Fibroblast of mammary gland (primary cell): ENCODE measurements around the gene PSAT1.

Experiments used
- DNase-seq: peaks from one replicate; pipeline ENCODE4 v3.0.0-alpha.2; 2010; ENCODE audit warnings: low read depth
- H3K4me3 ChIP-seq: 2 replicates; pipeline ENCODE4 v1.5.1; 2011; ENCODE audit warnings: low read depth, mild to moderate bottlenecking, low read length, moderate library complexity; ENCODE audit not compliant: control insufficient read depth
- CTCF ChIP-seq: conservative IDR thresholded peaks from 2 replicates; pipeline ENCODE4 v1.5.1; 2011; ENCODE audit warnings: low read depth, low read length, inconsistent platforms; ENCODE audit not compliant: control insufficient read depth, insufficient read depth

PSAT1 gene

DNA sequence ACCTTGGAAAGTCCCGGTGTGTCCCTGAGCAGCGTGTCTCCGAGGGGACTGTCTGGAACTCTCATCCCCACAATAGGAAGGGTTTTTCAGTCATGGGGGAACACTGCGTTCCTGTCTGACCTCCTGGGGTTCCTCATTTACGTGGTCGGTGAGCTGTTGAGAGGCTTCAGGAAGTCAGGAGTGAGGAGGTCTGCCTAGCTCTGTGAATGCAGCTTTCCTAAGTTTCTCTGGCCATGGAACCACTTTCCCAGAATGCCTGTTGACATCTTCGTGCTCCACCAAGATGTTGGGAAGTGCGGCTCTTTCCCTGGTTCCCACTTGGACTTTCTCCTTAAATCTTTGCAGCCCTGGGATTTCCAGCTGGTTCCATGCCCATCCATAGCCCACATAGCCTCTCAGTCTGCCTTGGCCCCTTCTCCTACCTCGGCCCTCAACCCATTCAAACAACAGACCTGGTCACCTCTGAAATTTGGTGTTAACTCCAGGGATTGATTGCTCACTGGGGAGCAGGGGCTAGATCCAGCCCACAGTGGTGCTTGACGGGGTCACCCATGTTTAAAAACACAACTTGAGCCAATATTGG lies 27.2 kb downstream of the PSAT1 start:
- TF ChIP-seq CTCF = no peak
- no peak overlapping the region for H3K4me3 ChIP-seq
- DNase-seq = no peak

DNA sequence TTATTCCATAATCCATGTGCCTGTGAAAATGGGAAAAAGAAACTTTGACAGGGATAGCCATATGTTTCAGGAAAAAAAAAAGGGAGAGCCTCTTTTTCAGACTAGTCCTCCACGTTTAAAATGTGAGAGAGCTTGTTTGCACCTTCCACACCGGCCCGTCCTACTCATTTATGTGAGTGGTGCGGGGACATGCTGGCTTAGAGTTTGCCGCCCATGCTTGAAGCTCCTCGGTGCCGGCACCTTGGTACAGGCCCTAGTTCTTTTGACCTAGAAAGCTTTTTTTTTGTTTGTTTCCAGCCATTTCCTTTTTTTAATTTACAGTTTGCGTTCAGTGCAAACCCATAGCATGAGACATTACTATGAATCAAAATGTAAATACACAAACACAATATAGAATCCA lies 27.8 kb downstream of the PSAT1 start:
- H3K4me3 ChIP-seq = no peak overlapping the region
- DNase-seq = no peak
- no peak for TF ChIP-seq CTCF

DNA sequence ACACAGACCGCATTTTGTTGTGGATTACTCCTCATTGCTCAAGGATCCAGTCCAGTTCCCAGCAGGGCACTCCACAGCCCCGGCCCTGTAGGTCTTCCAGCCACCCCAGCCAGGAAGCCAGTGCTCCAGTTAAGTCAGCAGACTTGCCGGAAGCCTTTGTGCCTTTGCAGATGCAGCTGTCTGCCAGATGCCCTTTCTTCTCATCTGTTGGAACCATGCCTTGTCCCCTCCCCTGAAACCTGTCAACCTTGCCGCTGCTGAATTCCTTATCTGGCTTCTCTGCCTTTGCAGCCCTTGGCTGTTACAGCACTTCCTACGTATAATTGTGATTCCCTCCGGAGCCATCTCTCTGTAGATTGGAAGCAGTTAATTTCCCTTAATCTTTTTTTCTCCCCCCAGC lies 28.4 kb downstream of the PSAT1 start:
- TF ChIP-seq CTCF = no peak
- peak; percentile 59 for DNase-seq
- no peak overlapping the region for H3K4me3 ChIP-seq

DNA sequence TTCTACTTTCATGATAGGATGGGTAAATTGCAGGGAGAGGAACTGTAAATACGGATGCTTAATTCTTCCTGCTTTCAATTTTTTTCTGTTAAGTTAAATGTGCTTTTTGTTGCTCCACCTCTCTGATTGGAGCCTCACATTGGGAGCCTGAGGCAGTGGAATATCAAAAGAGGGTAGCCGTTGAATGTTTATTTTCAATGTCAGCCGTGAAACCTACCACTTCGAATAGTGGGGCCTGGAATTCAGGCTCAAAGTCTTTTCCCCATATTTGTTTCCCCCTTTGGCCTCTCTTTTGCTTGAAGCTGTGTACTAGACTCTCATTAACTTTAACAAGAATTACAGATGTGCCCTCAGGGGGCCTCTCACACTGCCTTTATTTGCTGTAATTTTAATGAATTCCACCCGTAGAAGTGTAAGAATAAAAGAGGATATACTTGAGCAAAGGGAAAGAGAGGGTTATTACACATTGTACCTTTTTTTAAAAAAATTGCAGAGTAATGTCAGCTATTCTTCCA lies 29.0 kb downstream of the PSAT1 start:
- no peak overlapping the region for H3K4me3 ChIP-seq
- DNase-seq = no peak
- no peak for TF ChIP-seq CTCF

DNA sequence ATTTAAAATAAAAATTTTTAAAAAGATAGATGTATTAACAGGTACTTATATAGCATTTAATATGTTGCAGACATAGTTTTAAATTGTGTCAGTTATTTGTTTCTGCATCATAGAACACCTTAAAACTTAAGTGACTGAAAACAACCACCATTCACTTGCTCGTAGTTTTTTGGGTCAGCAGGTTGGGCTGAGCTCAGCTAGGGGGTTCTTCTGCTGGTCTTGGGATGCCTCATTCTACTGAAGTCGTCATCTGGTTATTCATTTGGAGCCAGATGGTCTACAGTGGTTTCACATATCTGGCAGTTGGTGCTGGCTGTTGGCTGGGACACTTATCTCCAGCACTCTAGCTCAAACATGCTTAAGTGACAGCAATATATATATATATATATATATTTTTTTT lies 29.6 kb downstream of the PSAT1 start:
- DNase-seq = no peak
- no peak for TF ChIP-seq CTCF
- H3K4me3 ChIP-seq = no peak overlapping the region

GRCh38 chr9:78332381-78332780 lies 35.5 kb downstream of the PSAT1 start:
- H3K4me3 ChIP-seq = no peak overlapping the region
- no peak for TF ChIP-seq CTCF
- DNase-seq = no peak

DNA sequence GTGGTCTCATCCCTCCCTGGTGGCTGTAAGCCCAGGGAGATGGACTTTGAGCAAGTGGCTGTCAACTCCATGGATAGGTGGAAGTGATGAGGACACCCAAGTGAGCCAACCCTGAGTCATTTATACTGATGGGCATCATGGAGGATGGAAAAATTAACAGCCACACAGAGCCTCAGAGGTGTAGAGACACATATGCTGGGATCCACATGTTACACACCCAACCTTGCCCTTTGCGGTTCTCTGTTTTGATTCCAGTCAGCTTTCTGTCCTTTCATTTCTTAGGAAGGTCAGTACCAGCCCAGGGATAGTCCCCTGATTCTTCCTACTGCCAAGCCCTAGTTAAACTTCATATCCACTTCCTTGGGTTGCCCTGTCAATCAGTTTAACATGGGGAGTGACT lies 51.9 kb downstream of the PSAT1 start:
- no peak for TF ChIP-seq CTCF
- DNase-seq = no peak
- H3K4me3 ChIP-seq = no peak overlapping the region
